GM19240 (cell line): Measurements from ENCODE around the gene NAV2.

Experiments
- DNase-seq: peaks from one replicate; pipeline ENCODE4 v3.0.0; 2011; ENCODE audit warnings: low spot score; ENCODE audit not compliant: insufficient read length

Gene NAV2

GRCh38 chr11:20015529-20016427, 303.1 kb downstream of the NAV2 start:
- no peak for DNase-seq

- DNase-seq = no peak
These were observed 303.9 kb downstream of the NAV2 start for GRCh38 chr11:20016526-20016925.

GRCh38 chr11:20017320-20017719, 304.7 kb downstream of the NAV2 start:
- DNase-seq = no peak

GRCh38 chr11:20020198-20020597, 307.6 kb downstream of the NAV2 start:
- no peak for DNase-seq

- no peak for DNase-seq
These were observed 308.1 kb downstream of the NAV2 start for GRCh38 chr11:20020716-20021115.

GRCh38 chr11:20021212-20021611, 308.6 kb downstream of the NAV2 start:
- no peak for DNase-seq

- DNase-seq = no peak
These were observed 309.2 kb downstream of the NAV2 start for GRCh38 chr11:20021771-20022362.

GRCh38 chr11:20022363-20023081, 309.9 kb downstream of the NAV2 start:
- no peak for DNase-seq

GRCh38 chr11:20023082-20023426, 310.4 kb downstream of the NAV2 start:
- DNase-seq = no peak

- no peak for DNase-seq
These were observed 311.7 kb downstream of the NAV2 start for GRCh38 chr11:20024172-20024935.

- DNase-seq = no peak
These were observed 312.7 kb downstream of the NAV2 start for GRCh38 chr11:20025332-20025840.

- no peak for DNase-seq
These were observed 314.3 kb downstream of the NAV2 start for GRCh38 chr11:20026629-20027555.

- DNase-seq = no peak
These were observed 314.9 kb downstream of the NAV2 start for GRCh38 chr11:20027556-20028013.

GRCh38 chr11:20029193-20029592, 316.6 kb downstream of the NAV2 start:
- DNase-seq = no peak

- DNase-seq = no peak
These were observed 317.8 kb downstream of the NAV2 start for GRCh38 chr11:20030472-20030871.

GRCh38 chr11:20031155-20032001, 318.7 kb downstream of the NAV2 start:
- no peak for DNase-seq

- DNase-seq = no peak
These were observed 319.5 kb downstream of the NAV2 start for GRCh38 chr11:20032127-20032526.

- no peak for DNase-seq
These were observed 320.1 kb downstream of the NAV2 start for GRCh38 chr11:20032577-20033260.

GRCh38 chr11:20033806-20034205, 321.2 kb downstream of the NAV2 start:
- DNase-seq = no peak
